ENCODE results near the gene FRAT1.
A peak's percentile ranks its signal among the peaks of the same experiment; 100 is the strongest.

FRAT1 gene

DNA sequence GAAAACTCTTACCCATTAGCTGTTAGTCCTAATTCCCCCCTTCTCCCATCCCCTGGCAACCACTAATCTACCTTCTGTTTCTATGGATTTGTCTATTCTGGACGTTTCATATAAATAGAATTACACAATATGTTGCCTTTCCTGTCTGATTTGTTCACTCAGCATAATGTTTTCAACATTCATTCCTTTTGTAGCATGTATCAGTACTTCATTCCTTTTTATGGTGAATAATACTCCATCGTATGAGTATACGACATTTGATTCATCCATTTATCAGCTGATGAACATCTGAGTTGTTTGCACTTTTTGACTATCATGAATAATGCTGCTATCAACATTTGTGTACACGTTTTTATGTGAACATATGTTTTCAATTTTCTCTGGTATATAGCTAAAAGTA, 4.4 kb upstream of the FRAT1 start:
- H3K27ac ChIP-seq: no peak overlapping the region
- no peak for TF ChIP-seq ZFX (IDR thresholded peaks at IDR 0.05; ENCODE audit: borderline replicate concordance)
- TF ChIP-seq, protein P1, sequence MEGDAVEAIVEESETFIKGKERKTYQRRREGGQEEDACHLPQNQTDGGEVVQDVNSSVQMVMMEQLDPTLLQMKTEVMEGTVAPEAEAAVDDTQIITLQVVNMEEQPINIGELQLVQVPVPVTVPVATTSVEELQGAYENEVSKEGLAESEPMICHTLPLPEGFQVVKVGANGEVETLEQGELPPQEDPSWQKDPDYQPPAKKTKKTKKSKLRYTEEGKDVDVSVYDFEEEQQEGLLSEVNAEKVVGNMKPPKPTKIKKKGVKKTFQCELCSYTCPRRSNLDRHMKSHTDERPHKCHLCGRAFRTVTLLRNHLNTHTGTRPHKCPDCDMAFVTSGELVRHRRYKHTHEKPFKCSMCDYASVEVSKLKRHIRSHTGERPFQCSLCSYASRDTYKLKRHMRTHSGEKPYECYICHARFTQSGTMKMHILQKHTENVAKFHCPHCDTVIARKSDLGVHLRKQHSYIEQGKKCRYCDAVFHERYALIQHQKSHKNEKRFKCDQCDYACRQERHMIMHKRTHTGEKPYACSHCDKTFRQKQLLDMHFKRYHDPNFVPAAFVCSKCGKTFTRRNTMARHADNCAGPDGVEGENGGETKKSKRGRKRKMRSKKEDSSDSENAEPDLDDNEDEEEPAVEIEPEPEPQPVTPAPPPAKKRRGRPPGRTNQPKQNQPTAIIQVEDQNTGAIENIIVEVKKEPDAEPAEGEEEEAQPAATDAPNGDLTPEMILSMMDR (IDR thresholded peaks at IDR 0.05): no peak

DNA sequence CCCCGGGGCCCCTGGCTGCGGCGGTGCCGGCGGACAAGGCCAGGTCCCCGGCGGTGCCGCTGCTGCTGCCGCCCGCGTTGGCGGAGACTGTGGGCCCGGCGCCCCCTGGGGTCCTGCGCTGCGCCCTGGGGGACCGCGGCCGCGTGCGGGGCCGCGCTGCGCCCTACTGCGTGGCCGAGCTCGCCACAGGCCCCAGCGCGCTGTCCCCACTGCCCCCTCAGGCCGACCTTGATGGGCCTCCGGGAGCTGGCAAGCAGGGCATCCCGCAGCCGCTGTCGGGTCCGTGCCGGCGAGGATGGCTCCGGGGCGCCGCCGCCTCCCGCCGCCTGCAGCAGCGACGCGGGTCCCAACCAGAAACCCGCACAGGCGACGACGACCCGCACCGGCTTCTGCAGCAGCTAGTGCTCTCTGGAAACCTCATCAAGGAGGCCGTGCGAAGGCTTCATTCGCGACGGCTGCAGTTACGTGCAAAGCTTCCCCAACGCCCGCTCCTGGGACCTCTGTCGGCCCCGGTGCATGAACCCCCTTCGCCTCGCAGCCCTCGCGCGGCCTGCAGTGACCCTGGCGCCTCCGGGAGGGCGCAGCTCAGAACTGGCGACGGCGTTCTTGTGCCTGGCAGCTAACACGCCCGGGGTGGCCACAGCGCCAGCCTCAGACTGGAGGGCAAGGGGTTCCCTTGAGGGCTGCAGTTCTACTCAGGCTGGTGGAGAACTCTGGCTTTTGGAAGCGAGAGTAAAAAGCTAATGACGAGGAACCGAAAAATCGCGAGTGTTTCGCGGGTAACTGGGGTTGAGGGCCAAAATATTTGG, 804 bp downstream of the FRAT1 start:
- H3K27ac ChIP-seq: peak overlapping the region; percentile 80

DNA sequence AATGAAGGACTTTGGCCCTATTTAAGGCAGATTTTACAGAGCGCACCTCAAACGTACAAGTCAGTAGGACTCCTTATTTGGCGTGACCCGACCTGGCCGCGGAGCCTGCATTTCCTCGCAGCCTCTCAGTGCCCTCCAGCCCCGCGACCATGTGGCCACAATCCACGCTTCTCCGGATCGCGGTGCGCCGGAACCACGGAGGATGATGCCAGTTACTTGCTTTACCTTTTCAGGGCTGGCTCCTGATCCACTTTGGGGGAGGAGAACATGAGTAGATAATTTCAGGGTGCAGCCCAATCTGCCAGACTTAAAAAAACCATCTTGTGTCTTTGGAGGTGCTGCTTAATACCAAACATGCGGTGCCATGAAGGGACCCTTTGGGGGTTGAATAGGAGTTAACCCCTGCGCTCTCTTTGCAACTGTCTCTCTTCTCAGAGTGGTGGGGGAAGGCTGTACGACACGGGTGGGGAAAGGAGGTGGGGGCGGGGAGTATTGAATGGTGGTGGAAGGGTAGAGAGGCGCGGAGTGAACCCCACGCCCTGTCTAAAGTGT, 1.5 kb downstream of the FRAT1 start:
- H3K27ac ChIP-seq: no peak overlapping the region

More for the DNA sequence above, 804 bp downstream of the FRAT1 start:
- no peak for TF ChIP-seq ZFX (IDR thresholded peaks at IDR 0.05; ENCODE audit: borderline replicate concordance)
- TF ChIP-seq, protein P1 (IDR thresholded peaks at IDR 0.05): no peak

DNA sequence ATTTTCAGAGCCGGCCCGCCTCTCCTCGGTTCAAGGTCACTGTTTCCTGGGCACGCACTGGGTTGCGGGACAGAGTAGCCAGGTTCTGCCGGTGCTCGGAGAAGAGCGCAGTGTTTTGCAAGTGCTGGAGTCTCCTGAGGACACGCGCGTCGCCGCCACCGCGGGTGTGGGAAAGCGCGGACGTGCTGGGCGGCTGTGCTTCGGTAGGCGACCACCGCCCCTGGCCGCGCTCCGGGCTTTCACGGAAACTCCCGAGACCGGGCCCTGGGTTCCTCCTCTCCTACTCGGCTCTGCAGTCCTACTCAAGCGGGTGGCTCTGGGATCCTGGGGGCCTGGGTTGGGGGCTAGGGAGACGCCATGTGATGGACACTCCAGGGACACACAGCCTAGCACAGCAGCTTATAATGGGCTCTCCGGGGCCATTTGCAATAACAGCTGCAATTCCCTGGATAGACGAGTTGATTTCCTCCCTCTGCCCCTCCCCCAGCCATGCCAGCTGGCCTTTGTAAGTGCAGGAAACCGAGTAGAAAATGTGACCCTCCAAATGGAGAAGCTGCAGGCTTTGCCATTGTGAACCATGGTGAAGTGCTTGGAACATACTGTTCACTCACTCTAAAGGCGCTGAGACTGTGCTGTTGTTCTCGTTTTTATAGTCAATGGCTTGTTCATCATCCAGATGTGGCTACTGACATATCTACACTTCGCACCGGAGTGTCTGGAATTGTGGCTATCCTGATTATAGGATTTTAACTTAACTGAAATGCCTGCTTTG, 2.1 kb downstream of the FRAT1 start:
- no peak overlapping the region for H3K27ac ChIP-seq
- TF ChIP-seq ZFX (IDR thresholded peaks at IDR 0.05; ENCODE audit: borderline replicate concordance): no peak
- TF ChIP-seq, protein P1 (IDR thresholded peaks at IDR 0.05): no peak

More for the DNA sequence above, 1.5 kb downstream of the FRAT1 start:
- TF ChIP-seq ZFX (IDR thresholded peaks at IDR 0.05; ENCODE audit: borderline replicate concordance): no peak
- TF ChIP-seq, protein P1 (IDR thresholded peaks at IDR 0.05): no peak

DNA sequence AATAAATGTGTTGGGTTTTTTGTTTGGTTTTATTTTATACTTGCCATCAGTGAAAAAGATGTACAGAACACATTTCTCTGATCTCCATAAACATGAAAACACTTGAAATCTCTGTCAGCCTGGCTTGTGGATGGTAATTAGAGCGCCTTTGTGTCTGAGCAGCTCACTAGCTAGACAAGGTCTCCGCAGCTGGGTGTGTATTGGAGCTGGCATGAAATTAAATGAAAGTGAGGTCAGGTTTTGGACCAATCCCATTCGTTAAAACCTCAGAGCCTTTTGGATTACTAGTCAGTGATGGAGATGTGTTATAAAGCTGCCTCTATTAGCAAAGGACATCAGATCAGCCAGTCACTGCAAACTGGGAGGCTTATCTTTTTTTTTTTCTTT, 2.7 kb downstream of the FRAT1 start:
- H3K27ac ChIP-seq: no peak overlapping the region
- no peak for TF ChIP-seq ZFX (IDR thresholded peaks at IDR 0.05; ENCODE audit: borderline replicate concordance)
- TF ChIP-seq, protein P1 (IDR thresholded peaks at IDR 0.05): no peak

DNA sequence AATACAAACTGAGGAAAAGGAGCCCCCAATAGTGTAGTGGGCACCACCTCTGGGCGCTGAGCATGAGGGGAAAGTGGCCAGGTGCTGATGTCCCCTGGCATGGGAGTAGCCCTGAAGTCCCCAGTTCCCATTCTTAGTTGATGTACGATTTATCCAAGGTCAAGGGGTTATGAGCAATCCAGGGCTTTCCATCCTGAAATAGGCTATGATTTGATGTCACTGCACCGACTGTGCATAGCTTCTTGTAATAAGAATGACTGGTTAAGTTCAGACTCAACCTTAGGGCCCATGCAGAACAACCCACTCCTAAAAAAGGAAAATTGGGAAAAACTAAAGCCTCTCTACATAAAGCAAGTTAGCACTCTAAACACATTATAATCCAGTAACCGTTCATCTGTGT, 4.4 kb downstream of the FRAT1 start:
- TF ChIP-seq, protein P1 (IDR thresholded peaks at IDR 0.05): no peak
- no peak for TF ChIP-seq ZFX (IDR thresholded peaks at IDR 0.05; ENCODE audit: borderline replicate concordance)
- H3K27ac ChIP-seq: no peak overlapping the region
